ENCODE results near the gene BRD1. TPM values are rescaled to one million over a fixed set of nuclear protein-coding genes. Genes with fewer than 3 reads are reported as not detected.

The BRD1 gene
- total and polyA plus RNA-seq, 12 donors = 8.2 to 23.2 (median 16.9) TPM

- TF ChIP-seq CTCF (IDR thresholded peaks at IDR 0.05) = no peak
- H3K27ac ChIP-seq = peak overlapping the region in 1 of 10 donors; percentile 36
- no peak for DNase-seq
- 2 to 3% methylated on average over 44 to 88 of the region's 89 CpGs for WGBS, 2 donors
- no peaks in the 10 kb centered on the region for H3K9me3 ChIP-seq
- no peaks in the 10 kb centered on the region for H3K36me3 ChIP-seq
- peaks cover 12 to 28% (median 27%) of the 10 kb centered on the region in 9 donors for H3K4me1 ChIP-seq
- peak overlapping the region; percentile 32 to 66 (median 52) for H3K4me3 ChIP-seq
- H3K27me3 ChIP-seq = peaks cover 27 to 45% (median 40%) of the 10 kb centered on the region in 7 donors
- no peak for ATAC-seq
- intact Hi-C loops (cut with DNase I) = loop anchor here in 2 of 10 donors (10.0 kb wide), 1 partner anchor 65 kb away; no protein-coding TSS in a partner anchor
Observed at GRCh38 chr22:49849161-49850020, 21.7 kb upstream of the BRD1 start.

GRCh38 chr22:49848690-49849160 lies 21.1 kb upstream of the BRD1 start:
- peaks cover 12 to 27% (median 26%) of the 10 kb centered on the region in 9 donors for H3K4me1 ChIP-seq
- no peak for TF ChIP-seq CTCF (IDR thresholded peaks at IDR 0.05)
- H3K9me3 ChIP-seq = no peaks in the 10 kb centered on the region
- ATAC-seq (no peak), DNase-seq (no peak)
- H3K27me3 ChIP-seq = peaks cover 27 to 45% (median 40%) of the 10 kb centered on the region in 7 donors
- H3K27ac ChIP-seq = peak overlapping the region in 4 of 10 donors; percentile 7 to 79 (median 37)
- no peaks in the 10 kb centered on the region for H3K36me3 ChIP-seq
- 0 to 1% methylated on average over 35 to 51 of the region's 51 CpGs for WGBS, 2 donors
- H3K4me3 ChIP-seq = peak overlapping the region; percentile 32 to 66 (median 52)
- intact Hi-C loops (cut with DNase I) = no loop called here

- 16 to 17% methylated on average over 63 to 64 of the region's 64 CpGs for WGBS, 2 donors
- peak overlapping the region in 4 of 10 donors; percentile 7 to 79 (median 37) for H3K27ac ChIP-seq
- H3K36me3 ChIP-seq = no peaks in the 10 kb centered on the region
- H3K9me3 ChIP-seq = no peaks in the 10 kb centered on the region
- intact Hi-C loops (cut with DNase I) = no loop called here
- DNase-seq (no peak), ATAC-seq (peak in 2 of 8 donors; percentile 19 to 38)
- peaks cover 12 to 27% (median 26%) of the 10 kb centered on the region in 9 donors for H3K4me1 ChIP-seq
- H3K27me3 ChIP-seq = peaks cover 27 to 45% (median 40%) of the 10 kb centered on the region in 7 donors
- TF ChIP-seq CTCF (IDR thresholded peaks at IDR 0.05) = no peak
- H3K4me3 ChIP-seq = peak overlapping the region; percentile 32 to 66 (median 52)
Observed at GRCh38 chr22:49847751-49848689, 20.3 kb upstream of the BRD1 start.
